ENCODE results near the gene SH3BGR.

The SH3BGR gene

DNA sequence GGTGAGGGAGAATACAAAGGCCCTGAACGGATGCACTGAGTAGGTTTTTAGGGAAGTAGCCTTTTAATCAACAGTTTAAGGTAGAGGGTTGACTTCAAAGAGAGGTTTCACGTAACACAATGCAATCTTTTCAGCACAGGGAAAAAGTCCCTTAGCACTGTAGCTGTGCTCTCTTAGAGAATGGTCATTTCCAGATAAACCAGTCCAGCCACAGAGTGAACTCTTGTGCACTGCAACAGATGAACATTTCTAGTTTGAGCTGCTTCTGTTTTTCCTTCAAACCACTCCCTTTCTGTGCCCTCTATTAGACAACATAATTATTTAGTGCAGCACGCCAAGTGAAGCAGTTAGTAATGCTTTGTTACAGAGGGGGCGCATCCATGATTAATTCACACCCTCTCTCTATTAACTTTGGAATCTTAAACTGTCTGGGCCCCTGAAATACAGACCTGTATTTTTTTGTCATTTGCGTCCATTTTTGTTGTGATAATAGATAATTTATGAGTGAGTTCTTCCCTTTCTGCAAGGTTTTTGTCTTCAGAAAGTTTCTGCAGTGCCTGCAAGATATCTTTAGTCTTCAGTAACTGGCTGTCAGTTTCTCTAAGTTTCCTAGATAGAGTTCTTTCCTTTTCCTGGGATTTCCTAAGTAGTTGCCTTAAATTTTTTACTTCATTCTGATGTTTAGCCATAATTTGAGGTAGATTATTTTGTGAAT, 29.1 kb upstream of the SH3BGR start:
- Histone ChIP-seq H3K27me3 (ENCODE audit: insufficient read depth, low read length, poor library complexity, severe bottlenecking) (no peaks in the 10 kb centered on the region), H3K79me2 (ENCODE audit: insufficient read depth, low read length) (no peaks in the 10 kb centered on the region), H3K9me2 (replicated peaks; ENCODE audit: low read depth, low read length) (no peaks in the 10 kb centered on the region), H3K9me3 (ENCODE audit: insufficient read depth, low read depth, low read length) (no peaks in the 10 kb centered on the region), H3K4me2 (ENCODE audit: low read depth, low read length, poor library complexity, severe bottlenecking) (no peak overlapping the region), H3K4me3 (ENCODE audit: low read length, poor library complexity, severe bottlenecking) (no peak overlapping the region), H3F3A (ENCODE audit: low read depth) (no peaks in the 10 kb centered on the region), H3K9ac (ENCODE audit: low read depth, low read length, poor library complexity, severe bottlenecking) (no peak overlapping the region), H3K36me3 (ENCODE audit: insufficient read depth, low read length) (no peaks in the 10 kb centered on the region), H4K20me1 (ENCODE audit: insufficient read depth, low read length, poor library complexity, severe bottlenecking) (no peaks in the 10 kb centered on the region), H3K4me1 (ENCODE audit: insufficient read depth, low read length, poor library complexity, severe bottlenecking) (no peaks in the 10 kb centered on the region), H2AFZ (ENCODE audit: low read length) (no peak overlapping the region)
- TF ChIP-seq EZH2phosphoT487 (IDR thresholded peaks at IDR 0.05; ENCODE audit: borderline replicate concordance), result no peak
- TF ChIP-seq, protein P1, sequence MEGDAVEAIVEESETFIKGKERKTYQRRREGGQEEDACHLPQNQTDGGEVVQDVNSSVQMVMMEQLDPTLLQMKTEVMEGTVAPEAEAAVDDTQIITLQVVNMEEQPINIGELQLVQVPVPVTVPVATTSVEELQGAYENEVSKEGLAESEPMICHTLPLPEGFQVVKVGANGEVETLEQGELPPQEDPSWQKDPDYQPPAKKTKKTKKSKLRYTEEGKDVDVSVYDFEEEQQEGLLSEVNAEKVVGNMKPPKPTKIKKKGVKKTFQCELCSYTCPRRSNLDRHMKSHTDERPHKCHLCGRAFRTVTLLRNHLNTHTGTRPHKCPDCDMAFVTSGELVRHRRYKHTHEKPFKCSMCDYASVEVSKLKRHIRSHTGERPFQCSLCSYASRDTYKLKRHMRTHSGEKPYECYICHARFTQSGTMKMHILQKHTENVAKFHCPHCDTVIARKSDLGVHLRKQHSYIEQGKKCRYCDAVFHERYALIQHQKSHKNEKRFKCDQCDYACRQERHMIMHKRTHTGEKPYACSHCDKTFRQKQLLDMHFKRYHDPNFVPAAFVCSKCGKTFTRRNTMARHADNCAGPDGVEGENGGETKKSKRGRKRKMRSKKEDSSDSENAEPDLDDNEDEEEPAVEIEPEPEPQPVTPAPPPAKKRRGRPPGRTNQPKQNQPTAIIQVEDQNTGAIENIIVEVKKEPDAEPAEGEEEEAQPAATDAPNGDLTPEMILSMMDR (conservative IDR thresholded peaks at IDR 0.05; ENCODE audit: low read length), result no peak

DNA sequence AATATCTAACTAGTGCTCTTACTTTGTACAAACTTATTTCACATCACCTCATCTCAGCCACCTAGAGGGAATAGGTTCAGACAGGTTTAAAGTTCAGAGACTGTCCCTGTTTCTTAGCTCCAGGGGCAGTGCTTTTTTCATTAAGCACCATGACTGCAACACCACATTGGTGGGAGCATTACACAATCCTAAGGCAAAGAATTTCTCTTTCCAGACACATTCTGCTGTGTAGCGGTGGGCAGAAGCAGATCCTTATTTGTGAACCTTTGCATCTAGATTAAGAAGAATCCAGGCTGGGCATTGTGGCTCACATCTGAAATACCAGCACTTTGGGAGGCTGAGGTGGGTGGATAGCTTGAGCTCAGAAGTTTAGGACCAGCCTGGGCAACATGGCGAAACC, 22.3 kb upstream of the SH3BGR start:
- H3K9ac ChIP-seq (ENCODE audit: low read depth, low read length, poor library complexity, severe bottlenecking), result no peak overlapping the region
- H3K9me2 ChIP-seq (replicated peaks; ENCODE audit: low read depth, low read length), result no peaks in the 10 kb centered on the region
- H2AFZ ChIP-seq (ENCODE audit: low read length), result no peak overlapping the region
- H3K4me3 ChIP-seq (ENCODE audit: low read length, poor library complexity, severe bottlenecking), result no peak overlapping the region
- H3K4me1 ChIP-seq (ENCODE audit: insufficient read depth, low read length, poor library complexity, severe bottlenecking), result no peaks in the 10 kb centered on the region
- TF ChIP-seq EZH2phosphoT487 (IDR thresholded peaks at IDR 0.05; ENCODE audit: borderline replicate concordance), result no peak
- TF ChIP-seq, protein P1 (conservative IDR thresholded peaks at IDR 0.05; ENCODE audit: low read length), result no peak
- H3K36me3 ChIP-seq (ENCODE audit: insufficient read depth, low read length), result no peaks in the 10 kb centered on the region
- no peaks in the 10 kb centered on the region for H4K20me1 ChIP-seq (ENCODE audit: insufficient read depth, low read length, poor library complexity, severe bottlenecking)
- H3K9me3 ChIP-seq (ENCODE audit: insufficient read depth, low read depth, low read length), result no peaks in the 10 kb centered on the region
- no peaks in the 10 kb centered on the region for H3K27me3 ChIP-seq (ENCODE audit: insufficient read depth, low read length, poor library complexity, severe bottlenecking)
- no peaks in the 10 kb centered on the region for H3F3A ChIP-seq (ENCODE audit: low read depth)
- H3K79me2 ChIP-seq (ENCODE audit: insufficient read depth, low read length), result no peaks in the 10 kb centered on the region
- H3K4me2 ChIP-seq (ENCODE audit: low read depth, low read length, poor library complexity, severe bottlenecking), result no peak overlapping the region

DNA sequence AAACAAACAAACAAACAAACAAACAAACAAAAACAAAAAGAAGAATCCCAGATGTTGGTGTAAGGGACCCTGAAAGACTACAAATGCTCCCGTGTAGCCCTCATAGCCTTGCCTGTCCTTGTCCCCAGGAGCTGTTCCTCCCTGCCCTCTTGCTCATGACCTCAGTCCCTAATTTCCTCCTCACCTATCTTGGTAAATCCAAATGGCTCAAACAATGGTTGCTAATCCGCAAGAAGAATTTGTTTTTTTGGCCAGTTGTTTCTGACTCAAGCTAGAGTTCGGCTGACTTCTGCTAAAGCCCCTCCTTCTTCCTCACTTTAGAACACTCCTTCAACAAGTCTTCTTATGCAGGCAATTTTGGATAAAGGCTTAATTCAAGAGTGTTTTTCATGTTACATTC, 21.8 kb upstream of the SH3BGR start:
- Histone ChIP-seq H3K4me2 (ENCODE audit: low read depth, low read length, poor library complexity, severe bottlenecking) (no peak overlapping the region), H3K36me3 (ENCODE audit: insufficient read depth, low read length) (no peaks in the 10 kb centered on the region), H3F3A (ENCODE audit: low read depth) (no peaks in the 10 kb centered on the region), H3K9me2 (replicated peaks; ENCODE audit: low read depth, low read length) (no peaks in the 10 kb centered on the region), H3K9me3 (ENCODE audit: insufficient read depth, low read depth, low read length) (no peaks in the 10 kb centered on the region), H3K4me1 (ENCODE audit: insufficient read depth, low read length, poor library complexity, severe bottlenecking) (no peaks in the 10 kb centered on the region), H2AFZ (ENCODE audit: low read length) (no peak overlapping the region), H3K79me2 (ENCODE audit: insufficient read depth, low read length) (no peaks in the 10 kb centered on the region), H3K4me3 (ENCODE audit: low read length, poor library complexity, severe bottlenecking) (no peak overlapping the region), H4K20me1 (ENCODE audit: insufficient read depth, low read length, poor library complexity, severe bottlenecking) (no peaks in the 10 kb centered on the region), H3K27me3 (ENCODE audit: insufficient read depth, low read length, poor library complexity, severe bottlenecking) (no peaks in the 10 kb centered on the region), H3K9ac (ENCODE audit: low read depth, low read length, poor library complexity, severe bottlenecking) (no peak overlapping the region)
- TF ChIP-seq, protein P1 (conservative IDR thresholded peaks at IDR 0.05; ENCODE audit: low read length), result no peak
- no peak for TF ChIP-seq EZH2phosphoT487 (IDR thresholded peaks at IDR 0.05; ENCODE audit: borderline replicate concordance)
